Liver (tissue), 9 donors: ENCODE data around the gene OSBP2. TPM values are rescaled to one million over a fixed set of nuclear protein-coding genes. Genes with fewer than 3 reads are reported as not detected.

Experiments
- DNase-seq: peaks from one replicate; pipeline ENCODE4 v3.0.0-alpha.2; 2017; ENCODE audit warnings: low spot score
- H3K27ac ChIP-seq, 2 donors: one replicate each; pipeline ENCODE4 v1.7.0; 2013; ENCODE audit warnings: inconsistent platforms in 2 of 2, low read length in 2 of 2, control low read depth in 1 of 2, low read depth in 1 of 2, mild to moderate bottlenecking in 1 of 2
- H3K27me3 ChIP-seq, 4 donors: one replicate each; pipeline versions ENCODE4 v1.6.1 to v1.7.0; 2013; ENCODE audit warnings: low read length in 3 of 4, inconsistent platforms in 1 of 4, mild to moderate bottlenecking in 1 of 4, moderate library complexity in 1 of 4; ENCODE audit not compliant: control insufficient read depth in 4 of 4, insufficient read depth in 4 of 4
- H3K36me3 ChIP-seq, 4 donors: one replicate each; pipeline versions ENCODE4 v1.6.1 to v1.7.0; 2013; ENCODE audit warnings: low read length in 3 of 4, mild to moderate bottlenecking in 3 of 4, low read depth in 1 of 4, moderate library complexity in 1 of 4; ENCODE audit not compliant: control insufficient read depth in 4 of 4, insufficient read depth in 3 of 4
- H3K4me1 ChIP-seq, 4 donors: one replicate each; pipeline versions ENCODE4 v1.6.1 to v1.7.0; 2013; ENCODE audit warnings: low read length in 3 of 4, mild to moderate bottlenecking in 3 of 4, moderate library complexity in 1 of 4; ENCODE audit not compliant: control insufficient read depth in 4 of 4, insufficient read depth in 4 of 4
- H3K4me3 ChIP-seq, 3 donors: one replicate each; pipeline versions ENCODE4 v1.6.1 to v1.7.0; 2013; ENCODE audit warnings: low read length in 3 of 3, control low read depth in 1 of 3, low read depth in 1 of 3, mild to moderate bottlenecking in 1 of 3
- H3K9ac ChIP-seq, 2 donors: one replicate each; pipeline ENCODE4 v1.7.0; 2013; ENCODE audit warnings: low read length in 2 of 2, mild to moderate bottlenecking in 2 of 2, moderate library complexity in 2 of 2, control low read depth in 1 of 2, low read depth in 1 of 2
- H3K9me3 ChIP-seq, 4 donors: one replicate each; pipeline versions ENCODE4 v1.6.1 to v1.7.0; 2013; ENCODE audit warnings: low read length in 3 of 4; ENCODE audit not compliant: control insufficient read depth in 4 of 4
- EGR1 ChIP-seq, 2 donors: IDR thresholded peaks; 2 replicates each; pipeline ENCODE4 v1.6.1; 2016 to 2018; ENCODE audit warnings: antibody characterized with exemption in 2 of 2, low read depth in 2 of 2
- FOXA1 ChIP-seq: IDR thresholded peaks from 2 replicates; pipeline ENCODE4 v1.6.1; 2016; ENCODE audit warnings: antibody characterized with exemption
- FOXA2 ChIP-seq: IDR thresholded peaks from 2 replicates; pipeline ENCODE4 v1.6.1; 2016; ENCODE audit warnings: antibody characterized with exemption
- GABPA ChIP-seq, 2 donors: IDR thresholded peaks in 1 of 2; conservative IDR thresholded peaks in 1 of 2; 2 replicates each; pipeline ENCODE4 v1.6.1; 2016; ENCODE audit warnings: antibody characterized with exemption in 2 of 2, mild to moderate bottlenecking in 1 of 2, moderate library complexity in 1 of 2
- HNF4A ChIP-seq, 2 donors: conservative IDR thresholded peaks; 2 replicates each; pipeline ENCODE4 v1.6.1; 2016; ENCODE audit warnings: antibody characterized with exemption in 2 of 2, mild to moderate bottlenecking in 2 of 2
- HNF4G ChIP-seq: IDR thresholded peaks from 2 replicates; pipeline ENCODE4 v1.6.1; 2016; ENCODE audit warnings: antibody characterized with exemption
- JUND ChIP-seq, 2 donors: IDR thresholded peaks; 2 replicates each; pipeline ENCODE4 v1.6.1; 2016; ENCODE audit warnings: antibody characterized with exemption in 2 of 2
- NR2F2 ChIP-seq: IDR thresholded peaks from 2 replicates; pipeline ENCODE4 v1.6.1; 2016; ENCODE audit warnings: antibody characterized with exemption
- RAD21 ChIP-seq, 2 donors: IDR thresholded peaks; 2 replicates each; pipeline ENCODE4 v1.6.1; 2016; ENCODE audit warnings: antibody characterized with exemption in 2 of 2, mild to moderate bottlenecking in 2 of 2
- RXRA ChIP-seq, 2 donors: IDR thresholded peaks; 2 replicates each; pipeline ENCODE4 v1.6.1; 2017 to 2018; ENCODE audit warnings: antibody characterized with exemption in 2 of 2, mild to moderate bottlenecking in 1 of 2
- SP1 ChIP-seq: IDR thresholded peaks from 2 replicates; pipeline ENCODE4 v1.6.1; 2018; ENCODE audit warnings: antibody characterized with exemption, mild to moderate bottlenecking
- TAF1 ChIP-seq: conservative IDR thresholded peaks from 2 replicates; pipeline ENCODE4 v1.6.1; 2016; ENCODE audit warnings: antibody characterized with exemption, mild to moderate bottlenecking
- YY1 ChIP-seq: IDR thresholded peaks from 2 replicates; pipeline ENCODE4 v1.6.1; 2016; ENCODE audit warnings: antibody characterized with exemption, mild to moderate bottlenecking
- WGBS: extraction: QIAGEN DNeasy Blood & Tissue Kit; methylation state at CpG from one replicate; pipeline ENCODE4 v1.1.7; 2013; 5-methylcytosine and 5-hydroxymethylcytosine counted together
- polyA plus RNA-seq, 2 donors: library from polyadenylated mRNA; stranded (reverse) in 1 of 2; unstranded in 1 of 2; fragments of 200-250 nt in 1 of 2; fragments of >200 nt in 1 of 2; fragmentation: Nextera tagmentation in 1 of 2; extraction: Ambion mirVana in 1 of 2; gene quantifications; one replicate each; pipeline versions ENCODE4 v1.2.1 to v1.2.3, GENCODE V29; 2013 to 2015
- total RNA-seq, 2 donors: library from RNA; depleted of rRNA; stranded (reverse); fragments of >200 nt; gene quantifications; one replicate each; pipeline ENCODE4 v1.2.3, GENCODE V29; 2014
- TF ChIP-seq, protein P1 (sequence below): fragments of 150-350 bp; IDR thresholded peaks from 2 replicates; pipeline ENCODE4 v1.5.1; 2017; ENCODE audit warnings: improper control_type of control experiment, low read depth, low read length; ENCODE audit not compliant: missing input control
- TF ChIP-seq, protein P2 (sequence below): IDR thresholded peaks from 2 replicates; pipeline ENCODE4 v1.6.1; 2016; ENCODE audit warnings: antibody characterized with exemption, mild to moderate bottlenecking
- TF ChIP-seq, protein P3 (sequence below): IDR thresholded peaks from 2 replicates; pipeline ENCODE4 v1.6.1; 2016; ENCODE audit warnings: antibody characterized with exemption
- TF ChIP-seq, protein P4 (sequence below): IDR thresholded peaks from 2 replicates; pipeline ENCODE4 v1.6.1; 2016; ENCODE audit warnings: antibody characterized with exemption
- TF ChIP-seq, protein P5 (sequence below): IDR thresholded peaks from 2 replicates; pipeline ENCODE4 v1.6.1; 2016; ENCODE audit warnings: antibody characterized with exemption
- donor health status: healthy.
- donor health status: healthy.
- donor health status: healthy.
- donor health status: healthy.
- donor health status: healthy.

Gene OSBP2
- total and polyA plus RNA-seq, 4 donors, result 0.43 to 192 (median 0.86) TPM

DNA sequence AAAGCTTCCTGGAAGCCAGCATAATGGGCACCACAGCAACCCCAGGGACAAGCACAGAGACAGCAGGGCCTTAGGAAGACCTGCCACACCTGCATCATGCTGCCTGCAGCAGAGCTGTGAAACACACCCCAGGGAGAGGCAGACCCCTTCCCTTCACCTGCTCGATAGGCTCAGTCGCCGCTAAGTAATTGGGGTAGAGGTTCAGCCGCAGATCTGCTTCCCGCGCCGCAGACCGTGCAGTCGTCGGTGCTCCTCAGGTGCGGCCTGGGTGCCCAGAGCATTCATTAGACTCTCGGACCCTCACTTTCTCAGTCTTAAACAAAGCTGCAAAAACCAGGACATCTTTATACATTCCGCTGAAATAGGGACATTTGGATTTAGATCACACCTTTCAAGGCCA, 29.9 kb upstream of the OSBP2 start (continued):
- TF ChIP-seq, protein P1, sequence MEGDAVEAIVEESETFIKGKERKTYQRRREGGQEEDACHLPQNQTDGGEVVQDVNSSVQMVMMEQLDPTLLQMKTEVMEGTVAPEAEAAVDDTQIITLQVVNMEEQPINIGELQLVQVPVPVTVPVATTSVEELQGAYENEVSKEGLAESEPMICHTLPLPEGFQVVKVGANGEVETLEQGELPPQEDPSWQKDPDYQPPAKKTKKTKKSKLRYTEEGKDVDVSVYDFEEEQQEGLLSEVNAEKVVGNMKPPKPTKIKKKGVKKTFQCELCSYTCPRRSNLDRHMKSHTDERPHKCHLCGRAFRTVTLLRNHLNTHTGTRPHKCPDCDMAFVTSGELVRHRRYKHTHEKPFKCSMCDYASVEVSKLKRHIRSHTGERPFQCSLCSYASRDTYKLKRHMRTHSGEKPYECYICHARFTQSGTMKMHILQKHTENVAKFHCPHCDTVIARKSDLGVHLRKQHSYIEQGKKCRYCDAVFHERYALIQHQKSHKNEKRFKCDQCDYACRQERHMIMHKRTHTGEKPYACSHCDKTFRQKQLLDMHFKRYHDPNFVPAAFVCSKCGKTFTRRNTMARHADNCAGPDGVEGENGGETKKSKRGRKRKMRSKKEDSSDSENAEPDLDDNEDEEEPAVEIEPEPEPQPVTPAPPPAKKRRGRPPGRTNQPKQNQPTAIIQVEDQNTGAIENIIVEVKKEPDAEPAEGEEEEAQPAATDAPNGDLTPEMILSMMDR, result no peak

DNA sequence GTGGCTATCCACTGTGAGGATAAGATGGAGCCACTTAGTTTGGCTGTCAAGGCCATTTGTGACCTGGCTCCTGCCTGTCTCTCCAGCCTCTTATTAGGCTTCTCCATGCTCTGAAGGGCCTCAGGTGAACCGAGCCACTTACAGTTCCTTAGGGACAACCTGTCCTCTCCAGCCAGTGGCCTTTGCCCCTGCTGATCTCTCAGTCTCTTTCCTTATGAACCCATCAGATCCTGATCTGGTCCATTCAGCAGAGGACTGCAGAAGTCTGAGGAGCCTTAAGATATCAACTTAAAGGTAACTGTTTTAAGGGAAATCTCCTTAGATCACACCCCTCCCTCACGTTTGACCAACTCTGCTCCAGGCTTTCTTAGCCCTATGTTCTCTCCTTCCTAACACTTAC, 29.4 kb upstream of the OSBP2 start:
- H3K27ac ChIP-seq, result no peak overlapping the region
- 78% methylated on average over 2 of the region's 2 CpGs for WGBS
- no peaks in the 10 kb centered on the region for H3K27me3 ChIP-seq
- peaks cover 2 to 3% (median 2%) of the 10 kb centered on the region in 4 donors for H3K36me3 ChIP-seq
- H3K9ac ChIP-seq, result no peak overlapping the region
- no peak overlapping the region for H3K4me3 ChIP-seq
- DNase-seq, result no peak
- TF ChIP-seq EGR1 (IDR thresholded peaks at IDR 0.05; ENCODE audit: low read depth in 2 of 2) (no peak), GABPA (IDR thresholded peaks at IDR 0.05 in 1 of 2, conservative IDR thresholded peaks at IDR 0.05 in 1 of 2) (no peak), RXRA (IDR thresholded peaks at IDR 0.05) (no peak), JUND (IDR thresholded peaks at IDR 0.05) (no peak), NR2F2 (no peak), RAD21 (IDR thresholded peaks at IDR 0.05) (no peak), FOXA1 (no peak), TAF1 (no peak), FOXA2 (no peak), SP1 (no peak), HNF4G (no peak), YY1 (no peak), HNF4A (conservative IDR thresholded peaks at IDR 0.05) (no peak)
- TF ChIP-seq, protein P2, sequence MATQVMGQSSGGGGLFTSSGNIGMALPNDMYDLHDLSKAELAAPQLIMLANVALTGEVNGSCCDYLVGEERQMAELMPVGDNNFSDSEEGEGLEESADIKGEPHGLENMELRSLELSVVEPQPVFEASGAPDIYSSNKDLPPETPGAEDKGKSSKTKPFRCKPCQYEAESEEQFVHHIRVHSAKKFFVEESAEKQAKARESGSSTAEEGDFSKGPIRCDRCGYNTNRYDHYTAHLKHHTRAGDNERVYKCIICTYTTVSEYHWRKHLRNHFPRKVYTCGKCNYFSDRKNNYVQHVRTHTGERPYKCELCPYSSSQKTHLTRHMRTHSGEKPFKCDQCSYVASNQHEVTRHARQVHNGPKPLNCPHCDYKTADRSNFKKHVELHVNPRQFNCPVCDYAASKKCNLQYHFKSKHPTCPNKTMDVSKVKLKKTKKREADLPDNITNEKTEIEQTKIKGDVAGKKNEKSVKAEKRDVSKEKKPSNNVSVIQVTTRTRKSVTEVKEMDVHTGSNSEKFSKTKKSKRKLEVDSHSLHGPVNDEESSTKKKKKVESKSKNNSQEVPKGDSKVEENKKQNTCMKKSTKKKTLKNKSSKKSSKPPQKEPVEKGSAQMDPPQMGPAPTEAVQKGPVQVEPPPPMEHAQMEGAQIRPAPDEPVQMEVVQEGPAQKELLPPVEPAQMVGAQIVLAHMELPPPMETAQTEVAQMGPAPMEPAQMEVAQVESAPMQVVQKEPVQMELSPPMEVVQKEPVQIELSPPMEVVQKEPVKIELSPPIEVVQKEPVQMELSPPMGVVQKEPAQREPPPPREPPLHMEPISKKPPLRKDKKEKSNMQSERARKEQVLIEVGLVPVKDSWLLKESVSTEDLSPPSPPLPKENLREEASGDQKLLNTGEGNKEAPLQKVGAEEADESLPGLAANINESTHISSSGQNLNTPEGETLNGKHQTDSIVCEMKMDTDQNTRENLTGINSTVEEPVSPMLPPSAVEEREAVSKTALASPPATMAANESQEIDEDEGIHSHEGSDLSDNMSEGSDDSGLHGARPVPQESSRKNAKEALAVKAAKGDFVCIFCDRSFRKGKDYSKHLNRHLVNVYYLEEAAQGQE, result no peak
- TF ChIP-seq, protein P3, sequence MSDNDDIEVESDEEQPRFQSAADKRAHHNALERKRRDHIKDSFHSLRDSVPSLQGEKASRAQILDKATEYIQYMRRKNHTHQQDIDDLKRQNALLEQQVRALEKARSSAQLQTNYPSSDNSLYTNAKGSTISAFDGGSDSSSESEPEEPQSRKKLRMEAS, result no peak
- TF ChIP-seq, protein P4, sequence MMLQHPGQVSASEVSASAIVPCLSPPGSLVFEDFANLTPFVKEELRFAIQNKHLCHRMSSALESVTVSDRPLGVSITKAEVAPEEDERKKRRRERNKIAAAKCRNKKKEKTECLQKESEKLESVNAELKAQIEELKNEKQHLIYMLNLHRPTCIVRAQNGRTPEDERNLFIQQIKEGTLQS, result no peak
- TF ChIP-seq, protein P1, result no peak
- TF ChIP-seq, protein P5, sequence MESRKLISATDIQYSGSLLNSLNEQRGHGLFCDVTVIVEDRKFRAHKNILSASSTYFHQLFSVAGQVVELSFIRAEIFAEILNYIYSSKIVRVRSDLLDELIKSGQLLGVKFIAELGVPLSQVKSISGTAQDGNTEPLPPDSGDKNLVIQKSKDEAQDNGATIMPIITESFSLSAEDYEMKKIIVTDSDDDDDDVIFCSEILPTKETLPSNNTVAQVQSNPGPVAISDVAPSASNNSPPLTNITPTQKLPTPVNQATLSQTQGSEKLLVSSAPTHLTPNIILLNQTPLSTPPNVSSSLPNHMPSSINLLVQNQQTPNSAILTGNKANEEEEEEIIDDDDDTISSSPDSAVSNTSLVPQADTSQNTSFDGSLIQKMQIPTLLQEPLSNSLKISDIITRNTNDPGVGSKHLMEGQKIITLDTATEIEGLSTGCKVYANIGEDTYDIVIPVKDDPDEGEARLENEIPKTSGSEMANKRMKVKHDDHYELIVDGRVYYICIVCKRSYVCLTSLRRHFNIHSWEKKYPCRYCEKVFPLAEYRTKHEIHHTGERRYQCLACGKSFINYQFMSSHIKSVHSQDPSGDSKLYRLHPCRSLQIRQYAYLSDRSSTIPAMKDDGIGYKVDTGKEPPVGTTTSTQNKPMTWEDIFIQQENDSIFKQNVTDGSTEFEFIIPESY, result no peak
- no peaks in the 10 kb centered on the region for H3K9me3 ChIP-seq
- H3K4me1 ChIP-seq, result peaks cover 2 to 19% (median 13%) of the 10 kb centered on the region in 4 donors
